ENCODE results near the gene CHMP4A. TPM values are rescaled to one million over a fixed set of nuclear protein-coding genes. Genes with fewer than 3 reads are reported as not detected.

Gene CHMP4A
- total and polyA plus RNA-seq, 2 of the 13 experiments (the other 11 are each of a cell fraction or from before 2014, with no cell fraction given), result 83.6 to 113 TPM

GRCh38 chr14:24160850-24161804 is 52.2 kb downstream of the CHMP4A start, which contains the start of gene IRF9 (continued):
- peak; percentile 70; the same call in 1 of the 2 replicates for TF ChIP-seq ZFP37 (CRISPR knock-in tag; IDR thresholded peaks at IDR 0.05; ENCODE audit: borderline replicate concordance)
- peak; percentile 36 for TF ChIP-seq MATR3 (CRISPR knock-in tag; IDR thresholded peaks at IDR 0.05)
- TF ChIP-seq ZNF761 (CRISPR knock-in tag; conservative IDR thresholded peaks at IDR 0.05), result peak; percentile 85; the same call in 1 of the 2 replicates
- TF ChIP-seq, protein P1, sequence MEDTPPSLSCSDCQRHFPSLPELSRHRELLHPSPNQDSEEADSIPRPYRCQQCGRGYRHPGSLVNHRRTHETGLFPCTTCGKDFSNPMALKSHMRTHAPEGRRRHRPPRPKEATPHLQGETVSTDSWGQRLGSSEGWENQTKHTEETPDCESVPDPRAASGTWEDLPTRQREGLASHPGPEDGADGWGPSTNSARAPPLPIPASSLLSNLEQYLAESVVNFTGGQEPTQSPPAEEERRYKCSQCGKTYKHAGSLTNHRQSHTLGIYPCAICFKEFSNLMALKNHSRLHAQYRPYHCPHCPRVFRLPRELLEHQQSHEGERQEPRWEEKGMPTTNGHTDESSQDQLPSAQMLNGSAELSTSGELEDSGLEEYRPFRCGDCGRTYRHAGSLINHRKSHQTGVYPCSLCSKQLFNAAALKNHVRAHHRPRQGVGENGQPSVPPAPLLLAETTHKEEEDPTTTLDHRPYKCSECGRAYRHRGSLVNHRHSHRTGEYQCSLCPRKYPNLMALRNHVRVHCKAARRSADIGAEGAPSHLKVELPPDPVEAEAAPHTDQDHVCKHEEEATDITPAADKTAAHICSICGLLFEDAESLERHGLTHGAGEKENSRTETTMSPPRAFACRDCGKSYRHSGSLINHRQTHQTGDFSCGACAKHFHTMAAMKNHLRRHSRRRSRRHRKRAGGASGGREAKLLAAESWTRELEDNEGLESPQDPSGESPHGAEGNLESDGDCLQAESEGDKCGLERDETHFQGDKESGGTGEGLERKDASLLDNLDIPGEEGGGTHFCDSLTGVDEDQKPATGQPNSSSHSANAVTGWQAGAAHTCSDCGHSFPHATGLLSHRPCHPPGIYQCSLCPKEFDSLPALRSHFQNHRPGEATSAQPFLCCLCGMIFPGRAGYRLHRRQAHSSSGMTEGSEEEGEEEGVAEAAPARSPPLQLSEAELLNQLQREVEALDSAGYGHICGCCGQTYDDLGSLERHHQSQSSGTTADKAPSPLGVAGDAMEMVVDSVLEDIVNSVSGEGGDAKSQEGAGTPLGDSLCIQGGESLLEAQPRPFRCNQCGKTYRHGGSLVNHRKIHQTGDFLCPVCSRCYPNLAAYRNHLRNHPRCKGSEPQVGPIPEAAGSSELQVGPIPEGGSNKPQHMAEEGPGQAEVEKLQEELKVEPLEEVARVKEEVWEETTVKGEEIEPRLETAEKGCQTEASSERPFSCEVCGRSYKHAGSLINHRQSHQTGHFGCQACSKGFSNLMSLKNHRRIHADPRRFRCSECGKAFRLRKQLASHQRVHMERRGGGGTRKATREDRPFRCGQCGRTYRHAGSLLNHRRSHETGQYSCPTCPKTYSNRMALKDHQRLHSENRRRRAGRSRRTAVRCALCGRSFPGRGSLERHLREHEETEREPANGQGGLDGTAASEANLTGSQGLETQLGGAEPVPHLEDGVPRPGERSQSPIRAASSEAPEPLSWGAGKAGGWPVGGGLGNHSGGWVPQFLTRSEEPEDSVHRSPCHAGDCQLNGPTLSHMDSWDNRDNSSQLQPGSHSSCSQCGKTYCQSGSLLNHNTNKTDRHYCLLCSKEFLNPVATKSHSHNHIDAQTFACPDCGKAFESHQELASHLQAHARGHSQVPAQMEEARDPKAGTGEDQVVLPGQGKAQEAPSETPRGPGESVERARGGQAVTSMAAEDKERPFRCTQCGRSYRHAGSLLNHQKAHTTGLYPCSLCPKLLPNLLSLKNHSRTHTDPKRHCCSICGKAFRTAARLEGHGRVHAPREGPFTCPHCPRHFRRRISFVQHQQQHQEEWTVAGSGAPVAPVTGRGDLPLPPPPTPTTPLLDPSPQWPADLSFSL (CRISPR knock-in tag; IDR thresholded peaks at IDR 0.05), result no peak
- peak in 1 of 2 experiments; percentile 66; a peak in 2 of 4 replicates for TF ChIP-seq POLR2A (IDR thresholded peaks at IDR 0.05; ENCODE audit: insufficient read depth in 1 of 2, low read depth in 2 of 2, low read length in 2 of 2)
- no peak for TF ChIP-seq SNRNP70 (IDR thresholded peaks at IDR 0.05; ENCODE audit: low read depth, low read length)
- no peak for TF ChIP-seq ZSCAN29 (CRISPR knock-in tag; conservative IDR thresholded peaks at IDR 0.05)
- TF ChIP-seq ZBTB44 (CRISPR knock-in tag; IDR thresholded peaks at IDR 0.05), result peak; percentile 98
- peak; percentile 100 for TF ChIP-seq SMAD3 (CRISPR knock-in tag; IDR thresholded peaks at IDR 0.05)
- TF ChIP-seq SAFB2 (CRISPR knock-in tag; IDR thresholded peaks at IDR 0.05; ENCODE audit: borderline replicate concordance, low read depth), result peak; percentile 64; the same call in 1 of the 2 replicates
- peak; percentile 96 for TF ChIP-seq NAIF1 (CRISPR knock-in tag; IDR thresholded peaks at IDR 0.05; ENCODE audit: borderline replicate concordance)
- peak; percentile 92; the same call in 1 of the 2 replicates for TF ChIP-seq ZNF431 (CRISPR knock-in tag; IDR thresholded peaks at IDR 0.05; ENCODE audit: borderline replicate concordance, low read depth)
- peak; percentile 99 for TF ChIP-seq ELF3 (CRISPR knock-in tag; IDR thresholded peaks at IDR 0.05)
- TF ChIP-seq MIER3 (CRISPR knock-in tag; IDR thresholded peaks at IDR 0.05; ENCODE audit: borderline replicate concordance), result peak; percentile 100
- peak; percentile 95 for TF ChIP-seq AGO2 (optimal IDR thresholded peaks at IDR 0.05; ENCODE audit: low read depth, low read length)
- TF ChIP-seq ZNF7 (CRISPR knock-in tag; IDR thresholded peaks at IDR 0.05), result peak; percentile 91
- TF ChIP-seq, protein P2, sequence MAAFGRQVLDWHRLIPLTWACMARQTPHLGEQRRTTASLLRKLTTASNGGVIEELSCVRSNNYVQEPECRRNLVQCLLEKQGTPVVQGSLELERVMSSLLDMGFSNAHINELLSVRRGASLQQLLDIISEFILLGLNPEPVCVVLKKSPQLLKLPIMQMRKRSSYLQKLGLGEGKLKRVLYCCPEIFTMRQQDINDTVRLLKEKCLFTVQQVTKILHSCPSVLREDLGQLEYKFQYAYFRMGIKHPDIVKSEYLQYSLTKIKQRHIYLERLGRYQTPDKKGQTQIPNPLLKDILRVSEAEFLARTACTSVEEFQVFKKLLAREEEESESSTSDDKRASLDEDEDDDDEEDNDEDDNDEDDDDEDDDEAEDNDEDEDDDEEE (CRISPR knock-in tag; IDR thresholded peaks at IDR 0.05), result peak; percentile 84; the same call in 1 of the 2 replicates
- peak; percentile 72; the same call in 1 of the 2 replicates for TF ChIP-seq RBAK (CRISPR knock-in tag; IDR thresholded peaks at IDR 0.05)
- TF ChIP-seq SKI (IDR thresholded peaks at IDR 0.05; ENCODE audit: partially characterized antibody), result peak; percentile 94
- TF ChIP-seq ZNF263 (CRISPR knock-in tag; IDR thresholded peaks at IDR 0.05), result peak; percentile 58
- TF ChIP-seq ZNF33A (CRISPR knock-in tag; IDR thresholded peaks at IDR 0.05; ENCODE audit: borderline replicate concordance), result no peak

Data from HepG2 (cell line).